T-helper 17 cell (primary cell): Measurements from ENCODE around the gene SRCIN1. TPM values are rescaled to one million over a fixed set of nuclear protein-coding genes. Genes with fewer than 3 reads are reported as not detected.

Source experiments
- ATAC-seq: fragments of 150-1000 bp; cut with Tn5 transposase; 2 replicates; pipeline ENCODE4 v1.10.0; 2021; ENCODE audit warnings: mild to moderate bottlenecking, moderate library complexity
- DNase-seq, 3 donors: peaks; one replicate each; pipeline versions ENCODE4 v3.0.0 to v3.0.0-alpha.2; 2020 to 2021
- H3K9me3 ChIP-seq: one replicate; pipeline ENCODE4 v1.7.0; 2013; ENCODE audit warnings: low read length, mild to moderate bottlenecking; ENCODE audit not compliant: control insufficient read depth, poor library complexity, severe bottlenecking
- H3K27ac Mint-ChIP-seq: one replicate; pipeline ENCODE4 v1.8.0; 2022; ENCODE audit warnings: mild to moderate bottlenecking, moderate library complexity, mixed read lengths
- H3K27me3 Mint-ChIP-seq: one replicate; pipeline ENCODE4 v1.8.0; 2022; ENCODE audit warnings: mixed read lengths
- H3K36me3 Mint-ChIP-seq: one replicate; pipeline ENCODE4 v1.8.0; 2022; ENCODE audit warnings: low read depth, mixed read lengths
- H3K4me1 Mint-ChIP-seq: one replicate; pipeline ENCODE4 v1.8.0; 2022; ENCODE audit warnings: mild to moderate bottlenecking, mixed read lengths
- H3K4me3 Mint-ChIP-seq: one replicate; pipeline ENCODE4 v1.8.0; 2022; ENCODE audit warnings: mild to moderate bottlenecking, moderate library complexity, mixed read lengths
- total RNA-seq, 4 donors: library from RNA in 2 of 4; stranded (reverse) in 2 of 4; gene quantifications; one replicate each; pipeline ENCODE4 v1.2.3 and lab custom pipeline; 2022 to 2026

Gene SRCIN1
- total RNA-seq, 2 donors from 2014 or later: 0.26 to 0.52 TPM

DNA sequence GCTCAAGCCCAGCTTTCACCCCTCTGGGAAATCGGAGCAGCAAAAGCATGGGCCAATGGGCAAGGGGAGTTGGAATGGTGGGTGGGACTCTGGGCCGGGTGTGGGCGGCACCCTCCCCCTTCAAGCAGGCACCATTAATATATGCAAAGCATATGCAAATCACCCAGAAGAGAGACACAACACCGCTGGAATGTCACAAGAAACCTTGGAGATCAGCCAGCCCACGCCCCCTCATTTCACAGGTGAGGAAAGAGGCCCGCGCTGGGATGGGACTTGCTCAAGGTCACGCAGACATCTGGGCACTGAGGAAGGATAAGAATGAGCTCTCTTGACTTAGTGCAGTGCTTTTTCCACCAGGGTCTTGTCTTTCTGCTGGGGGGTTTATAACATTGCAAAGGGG, 4.8 kb downstream of the SRCIN1 start:
- ATAC-seq: no peak
- Mint-ChIP-seq H3K4me3 (no peak overlapping the region), H3K36me3 (peaks cover 3% of the 10 kb centered on the region), H3K4me1 (peaks cover 19% of the 10 kb centered on the region), H3K27ac (no peak overlapping the region), H3K27me3 (peaks cover 78% of the 10 kb centered on the region)
- no peak for DNase-seq
- no peaks in the 10 kb centered on the region for H3K9me3 ChIP-seq

DNA sequence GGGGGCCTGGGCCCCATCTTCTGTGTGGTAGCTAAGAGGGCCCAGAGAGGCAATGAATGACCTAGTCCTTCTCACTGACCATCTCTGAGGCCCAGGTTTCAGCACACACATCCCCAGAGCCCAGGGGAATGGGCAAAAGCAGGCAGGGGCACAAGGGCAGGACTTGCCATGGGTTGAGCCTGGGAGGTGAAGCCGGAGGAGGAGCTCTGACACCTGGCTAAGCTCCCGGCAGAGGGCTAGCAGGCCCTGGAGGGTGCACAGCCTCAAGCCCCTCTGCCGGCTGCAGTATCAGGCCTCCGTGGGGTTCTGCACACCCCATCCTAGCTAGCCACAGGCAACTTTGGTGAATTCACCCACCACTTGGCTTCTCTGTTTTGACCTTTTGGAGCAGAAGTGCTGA, 5.3 kb downstream of the SRCIN1 start:
- H3K27ac Mint-ChIP-seq: no peak overlapping the region
- DNase-seq: no peak
- H3K36me3 Mint-ChIP-seq: peaks cover 3% of the 10 kb centered on the region
- peaks cover 18% of the 10 kb centered on the region for H3K4me1 Mint-ChIP-seq
- peaks cover 83% of the 10 kb centered on the region for H3K27me3 Mint-ChIP-seq
- no peak for ATAC-seq
- H3K9me3 ChIP-seq: no peaks in the 10 kb centered on the region
- no peak overlapping the region for H3K4me3 Mint-ChIP-seq

DNA sequence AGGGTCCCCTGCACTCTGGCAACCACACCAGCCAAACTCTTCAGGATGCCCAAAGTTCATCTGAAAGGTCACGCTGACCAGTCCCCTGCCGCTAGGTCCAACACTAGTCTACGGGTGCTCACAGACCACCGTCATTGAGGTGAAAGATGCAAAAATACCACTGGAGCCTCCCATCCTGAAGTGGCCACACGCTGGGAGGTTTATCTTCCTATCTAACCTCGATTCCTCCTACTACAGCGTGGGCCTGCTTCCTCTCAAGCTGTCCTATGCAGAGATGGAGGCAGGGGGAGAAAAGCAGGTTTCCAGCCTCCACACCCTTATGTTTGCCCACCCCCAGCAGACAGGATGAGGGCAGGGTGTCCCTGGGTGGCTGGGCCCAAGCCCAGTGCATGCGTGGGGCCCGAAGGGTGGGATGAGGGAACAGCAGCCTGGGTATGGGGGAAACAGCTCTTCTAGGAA, 6.3 kb downstream of the SRCIN1 start:
- DNase-seq (no peak), ATAC-seq (no peak)
- peaks cover 93% of the 10 kb centered on the region for H3K27me3 Mint-ChIP-seq
- H3K36me3 Mint-ChIP-seq: peaks cover 3% of the 10 kb centered on the region
- H3K4me1 Mint-ChIP-seq: peaks cover 17% of the 10 kb centered on the region
- H3K4me3 Mint-ChIP-seq: no peak overlapping the region
- H3K27ac Mint-ChIP-seq: no peak overlapping the region
- H3K9me3 ChIP-seq: no peaks in the 10 kb centered on the region

DNA sequence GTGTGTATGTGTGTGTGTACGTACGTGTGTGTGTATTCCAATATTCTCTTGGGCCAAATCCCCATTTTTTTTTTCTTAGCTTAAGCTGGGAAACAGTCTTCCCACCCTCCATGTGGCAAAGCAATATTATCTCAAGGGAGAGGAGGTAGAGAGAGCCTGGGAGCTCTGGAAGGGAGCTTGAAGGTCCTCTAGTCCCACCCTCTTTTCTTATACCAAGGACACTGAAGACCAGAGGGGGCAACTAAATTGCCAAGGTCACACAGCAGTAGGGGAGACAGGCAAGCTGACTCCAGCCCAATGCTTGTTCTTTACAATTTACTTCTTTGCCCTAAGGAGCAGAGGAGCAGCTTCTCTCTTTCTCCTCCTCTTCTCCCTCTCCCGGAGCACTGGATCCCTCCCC, 6.8 kb downstream of the SRCIN1 start:
- DNase-seq: no peak
- Mint-ChIP-seq H3K4me3 (no peak overlapping the region), H3K27me3 (peaks cover 94% of the 10 kb centered on the region), H3K4me1 (peaks cover 17% of the 10 kb centered on the region), H3K36me3 (peaks cover 3% of the 10 kb centered on the region), H3K27ac (no peak overlapping the region)
- no peaks in the 10 kb centered on the region for H3K9me3 ChIP-seq
- ATAC-seq: no peak

DNA sequence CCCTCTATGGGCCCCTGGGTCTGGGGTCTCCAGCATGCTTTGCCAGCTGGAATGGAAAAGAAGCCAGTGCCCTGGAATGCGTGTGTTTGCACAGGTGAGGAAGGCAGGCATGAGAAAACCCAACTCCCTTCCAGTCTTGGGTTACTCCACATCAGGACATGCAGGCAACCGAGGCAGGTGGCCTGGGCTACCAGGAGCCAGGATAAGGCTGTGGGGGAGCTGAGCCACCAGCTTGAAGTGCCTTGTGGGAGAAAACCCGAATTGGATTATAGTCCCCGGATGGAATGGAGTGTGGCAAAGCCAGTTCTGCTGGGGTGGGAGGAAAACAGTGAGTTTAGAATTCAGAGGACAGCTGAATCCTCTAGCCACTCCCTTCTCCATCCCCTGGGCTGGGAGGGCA, 7.2 kb downstream of the SRCIN1 start:
- ATAC-seq (peak; percentile 44), DNase-seq (no peak)
- H3K9me3 ChIP-seq: no peaks in the 10 kb centered on the region
- Mint-ChIP-seq H3K4me3 (no peak overlapping the region), H3K27me3 (peaks cover 94% of the 10 kb centered on the region), H3K27ac (no peak overlapping the region), H3K4me1 (peaks cover 14% of the 10 kb centered on the region), H3K36me3 (no peaks in the 10 kb centered on the region)

DNA sequence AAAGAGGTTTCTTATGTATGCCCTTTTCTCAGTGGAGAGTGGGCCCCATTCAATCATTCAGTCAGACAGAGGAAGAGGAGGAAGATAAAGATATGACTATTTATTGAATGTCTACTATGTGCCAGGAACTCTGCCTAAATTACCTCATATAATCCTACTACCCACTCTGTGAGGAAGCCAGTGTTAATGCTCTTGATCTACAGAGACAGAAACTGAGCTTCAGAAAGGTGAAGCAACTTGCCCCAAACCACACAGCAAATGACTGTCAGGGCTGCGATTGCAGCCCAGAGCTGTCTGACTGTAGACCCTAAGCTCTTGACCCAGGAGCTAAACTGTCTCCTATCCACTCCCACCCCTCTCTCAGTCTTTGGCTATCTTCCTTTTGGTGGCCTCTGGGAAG, 8.4 kb downstream of the SRCIN1 start:
- H3K9me3 ChIP-seq: no peaks in the 10 kb centered on the region
- Mint-ChIP-seq H3K27me3 (peaks cover 96% of the 10 kb centered on the region), H3K4me1 (peaks cover 21% of the 10 kb centered on the region), H3K27ac (no peak overlapping the region), H3K36me3 (no peaks in the 10 kb centered on the region), H3K4me3 (no peak overlapping the region)
- DNase-seq: no peak
- ATAC-seq: no peak

DNA sequence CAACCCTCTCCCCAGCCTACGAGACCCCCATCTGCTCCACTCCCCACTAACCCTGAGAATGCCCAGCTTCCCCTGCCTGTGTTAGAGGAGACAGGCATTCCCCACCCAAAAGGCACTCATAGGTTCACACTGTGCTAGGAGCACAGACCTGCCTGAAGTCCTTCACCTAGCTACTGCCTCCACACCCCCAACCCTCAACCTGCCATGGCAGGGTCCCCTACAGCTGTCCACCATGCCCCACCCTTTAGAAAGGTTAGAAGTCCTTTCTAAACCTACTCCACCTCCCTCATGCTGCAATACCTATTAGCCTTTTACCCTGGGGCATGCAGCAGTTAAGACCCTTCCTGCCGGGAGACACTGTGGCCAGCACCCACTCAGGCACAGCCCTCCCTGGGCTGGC, 9.1 kb downstream of the SRCIN1 start:
- Mint-ChIP-seq H3K27me3 (peaks cover 97% of the 10 kb centered on the region), H3K4me3 (no peak overlapping the region)

DNA sequence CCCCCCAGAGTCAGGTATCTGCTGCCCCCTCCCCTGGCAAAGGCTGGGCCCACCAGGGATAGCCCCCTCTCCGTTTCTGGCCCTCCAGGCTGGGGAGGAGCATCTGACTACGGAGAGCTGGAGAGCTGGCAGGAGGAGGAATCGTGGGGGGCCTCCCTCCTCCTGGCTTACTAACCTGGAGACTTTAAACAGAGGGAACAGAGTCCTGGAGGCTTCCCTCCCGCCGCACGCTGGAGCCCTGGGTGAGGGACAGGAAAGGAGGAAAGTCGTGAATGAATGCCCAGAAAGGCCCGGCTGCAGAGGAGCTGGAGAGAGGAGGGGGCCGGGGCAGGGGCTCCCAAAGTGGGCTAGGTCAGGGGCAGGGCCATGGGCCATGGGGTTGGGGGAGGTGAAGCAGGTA, 9.9 kb downstream of the SRCIN1 start:
- no peak for ATAC-seq
- H3K9me3 ChIP-seq: no peaks in the 10 kb centered on the region
- no peak for DNase-seq
- peaks cover 97% of the 10 kb centered on the region for H3K27me3 Mint-ChIP-seq
- peaks cover 32% of the 10 kb centered on the region for H3K4me1 Mint-ChIP-seq
- H3K4me3 Mint-ChIP-seq: no peak overlapping the region
- no peaks in the 10 kb centered on the region for H3K36me3 Mint-ChIP-seq
- no peak overlapping the region for H3K27ac Mint-ChIP-seq

More for the DNA sequence above, 9.1 kb downstream of the SRCIN1 start:
- Mint-ChIP-seq H3K36me3 (no peaks in the 10 kb centered on the region), H3K27ac (no peak overlapping the region), H3K4me1 (peaks cover 26% of the 10 kb centered on the region)
- H3K9me3 ChIP-seq: no peaks in the 10 kb centered on the region
- ATAC-seq: no peak
- no peak for DNase-seq

DNA sequence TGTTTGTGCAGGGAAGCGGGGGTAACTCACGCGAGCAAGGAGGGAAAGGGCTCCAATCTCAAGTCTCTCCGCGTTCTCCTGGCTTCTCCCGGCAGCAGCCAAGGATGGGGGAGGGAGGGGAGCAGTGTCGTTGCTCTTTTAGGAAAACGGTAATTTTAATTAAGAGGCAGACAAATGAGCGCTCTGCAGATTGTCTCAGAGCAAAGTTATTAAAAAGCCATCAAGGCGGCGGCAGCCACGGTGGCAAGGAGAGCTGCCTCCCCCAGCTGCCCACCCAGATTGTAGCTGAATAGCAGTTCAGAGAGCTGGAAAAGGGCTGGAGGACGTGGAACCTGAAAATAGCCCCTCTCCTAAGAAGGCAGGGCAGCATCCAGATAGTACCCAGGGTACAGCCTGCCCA, 11.6 kb downstream of the SRCIN1 start:
- H3K27ac Mint-ChIP-seq: no peak overlapping the region
- peaks cover 33% of the 10 kb centered on the region for H3K4me1 Mint-ChIP-seq
- H3K36me3 Mint-ChIP-seq: no peaks in the 10 kb centered on the region
- no peaks in the 10 kb centered on the region for H3K9me3 ChIP-seq
- H3K27me3 Mint-ChIP-seq: peaks cover 96% of the 10 kb centered on the region
- no peak overlapping the region for H3K4me3 Mint-ChIP-seq
- ATAC-seq (no peak), DNase-seq (no peak)

DNA sequence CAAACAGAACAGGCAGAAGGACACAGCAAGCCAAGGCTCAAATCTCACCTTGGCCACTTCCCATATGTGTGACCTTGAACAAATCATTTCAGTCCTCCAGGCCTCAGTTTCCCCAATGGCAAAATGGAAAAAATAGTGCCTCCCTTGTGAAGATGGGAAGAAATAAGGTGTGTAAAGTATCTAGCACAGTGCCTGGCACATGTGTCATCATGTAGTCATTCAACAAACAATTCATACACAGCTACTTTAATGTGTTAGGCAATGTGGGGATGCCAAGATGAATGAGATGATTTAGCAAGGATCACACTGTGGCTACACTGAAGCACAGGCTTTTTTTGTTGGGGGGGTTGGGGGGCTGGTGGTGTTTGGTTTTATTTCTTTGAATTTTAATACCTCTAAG, 13.3 kb downstream of the SRCIN1 start:
- H3K36me3 Mint-ChIP-seq: no peaks in the 10 kb centered on the region
- no peak for DNase-seq
- no peaks in the 10 kb centered on the region for H3K9me3 ChIP-seq
- H3K4me3 Mint-ChIP-seq: peak overlapping the region; percentile 85
- H3K27ac Mint-ChIP-seq: no peak overlapping the region
- H3K4me1 Mint-ChIP-seq: peaks cover 40% of the 10 kb centered on the region
- peaks cover 96% of the 10 kb centered on the region for H3K27me3 Mint-ChIP-seq
- ATAC-seq: no peak

DNA sequence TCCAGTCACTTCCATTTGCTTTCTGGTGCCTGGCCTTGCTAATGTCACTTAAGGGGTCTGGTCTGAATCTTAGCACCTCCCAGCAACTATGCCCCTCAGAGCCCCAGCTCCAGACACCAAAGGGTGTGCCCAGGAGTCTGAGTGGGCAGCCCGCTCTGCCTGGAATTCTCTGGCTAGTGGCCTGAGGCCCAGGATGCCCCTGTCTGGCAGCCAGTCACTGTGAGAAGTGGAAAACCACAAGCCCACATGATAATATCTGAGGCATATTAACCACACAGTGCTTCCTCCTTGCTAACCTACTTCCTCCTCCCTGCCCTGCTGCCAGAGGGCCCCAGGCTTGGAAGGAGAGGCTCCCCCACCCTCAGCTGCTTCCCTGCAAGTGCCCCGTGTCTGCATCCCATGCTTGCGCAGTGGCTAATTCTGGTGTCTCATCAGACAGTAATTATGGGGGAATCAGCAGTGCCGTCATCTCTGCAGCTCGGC, 14.0 kb downstream of the SRCIN1 start:
- peaks cover 37% of the 10 kb centered on the region for H3K4me1 Mint-ChIP-seq
- peaks cover 92% of the 10 kb centered on the region for H3K27me3 Mint-ChIP-seq
- H3K9me3 ChIP-seq: no peaks in the 10 kb centered on the region
- peak overlapping the region; percentile 85 for H3K4me3 Mint-ChIP-seq
- DNase-seq: no peak
- no peaks in the 10 kb centered on the region for H3K36me3 Mint-ChIP-seq
- ATAC-seq: peak; percentile 81
- no peak overlapping the region for H3K27ac Mint-ChIP-seq

DNA sequence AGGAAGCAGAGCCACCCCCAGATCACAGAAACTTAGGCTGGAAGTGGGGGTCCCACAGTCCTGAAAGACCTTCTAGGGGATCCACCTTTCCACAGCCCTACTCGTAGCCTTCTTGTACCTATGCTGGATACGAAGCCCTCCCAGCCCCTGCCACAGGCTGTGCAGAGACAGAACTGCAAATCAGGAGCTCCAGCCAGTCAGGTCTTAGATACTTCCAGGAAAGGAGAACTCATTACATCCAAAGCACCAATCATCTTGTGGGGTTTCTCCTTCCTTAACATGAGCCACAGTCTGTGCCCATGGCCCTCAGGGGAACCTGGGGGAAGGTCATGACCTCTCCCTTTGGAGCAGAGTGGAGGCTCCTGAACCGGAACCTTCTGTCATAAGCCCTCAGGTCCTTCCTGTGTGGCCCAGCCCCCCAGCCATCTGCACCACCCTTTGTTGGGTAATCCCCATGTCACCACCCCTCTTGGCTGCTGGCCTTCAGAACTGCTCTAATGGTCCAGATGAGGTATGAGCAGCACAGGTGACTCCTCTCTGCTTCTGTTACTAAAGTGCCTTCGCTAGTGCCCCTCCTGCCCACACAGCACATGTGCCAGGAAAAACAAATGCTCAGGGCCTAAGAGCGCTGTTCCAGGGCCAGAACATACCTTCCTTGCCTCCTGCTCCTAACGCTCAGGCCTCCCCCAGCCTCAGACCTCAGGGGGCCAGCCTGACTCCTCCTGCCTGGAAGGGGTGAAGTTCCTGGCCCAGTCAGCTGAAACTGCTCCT, 14.6 kb downstream of the SRCIN1 start:
- no peaks in the 10 kb centered on the region for H3K36me3 Mint-ChIP-seq
- ATAC-seq: peak; percentile 32
- peaks cover 92% of the 10 kb centered on the region for H3K27me3 Mint-ChIP-seq
- no peak overlapping the region for H3K27ac Mint-ChIP-seq
- no peak for DNase-seq
- H3K4me3 Mint-ChIP-seq: peak overlapping the region; percentile 85
- H3K4me1 Mint-ChIP-seq: peaks cover 37% of the 10 kb centered on the region
- H3K9me3 ChIP-seq: no peaks in the 10 kb centered on the region

DNA sequence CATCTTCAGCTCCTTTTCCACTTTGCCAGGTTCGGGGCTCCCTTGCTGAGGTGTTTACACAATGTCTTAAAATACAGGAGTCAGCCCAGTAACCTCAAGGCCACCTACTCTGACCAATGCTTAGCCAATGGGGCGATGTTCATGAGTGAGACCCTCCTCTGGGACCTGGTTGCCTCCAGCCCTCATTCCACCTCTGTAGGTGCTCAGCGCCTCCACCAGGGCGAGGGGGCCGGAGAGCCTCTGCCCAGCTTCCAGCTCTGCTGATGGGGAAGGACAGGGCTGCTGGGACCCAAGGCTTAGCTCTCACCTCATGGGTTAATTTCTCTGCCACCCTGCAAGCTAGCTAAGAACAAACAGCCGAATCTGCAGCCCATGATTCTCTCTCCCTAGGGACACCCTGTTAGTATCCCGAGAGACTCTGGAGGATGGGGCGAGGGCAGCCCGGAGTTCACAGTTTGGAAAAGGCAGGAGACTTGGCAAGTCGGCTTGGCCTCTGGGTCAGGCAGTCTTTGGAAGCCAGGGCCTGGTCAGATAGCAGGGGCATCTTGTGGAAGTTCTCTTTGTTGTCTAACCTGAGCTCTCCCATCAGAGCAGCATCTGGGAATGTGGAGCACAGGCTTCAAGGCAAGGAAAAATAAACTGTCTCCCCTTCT, 16.2 kb downstream of the SRCIN1 start:
- no peak for ATAC-seq
- Mint-ChIP-seq H3K27me3 (peaks cover 92% of the 10 kb centered on the region), H3K4me3 (no peak overlapping the region), H3K4me1 (peaks cover 38% of the 10 kb centered on the region), H3K36me3 (no peaks in the 10 kb centered on the region), H3K27ac (no peak overlapping the region)
- H3K9me3 ChIP-seq: no peaks in the 10 kb centered on the region
- DNase-seq: no peak

DNA sequence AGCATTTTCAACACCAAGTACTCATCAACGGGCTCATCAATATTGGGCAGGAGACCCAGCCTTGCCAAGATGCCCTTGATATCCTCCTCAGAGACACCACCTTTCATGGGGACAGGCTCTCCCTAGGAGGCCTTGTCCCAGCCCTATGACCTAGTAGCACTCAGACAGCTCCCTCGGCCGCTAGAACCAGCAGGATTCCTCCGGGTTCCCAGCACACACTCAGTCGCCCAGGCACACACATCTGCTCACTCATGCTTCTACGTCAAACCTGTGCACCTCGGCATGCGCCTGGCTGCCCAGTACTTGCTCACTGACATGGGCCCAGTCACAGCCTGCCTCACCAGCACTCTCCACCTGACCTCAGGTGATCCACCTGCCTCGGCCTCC, 17.0 kb downstream of the SRCIN1 start:
- H3K4me1 Mint-ChIP-seq: peaks cover 42% of the 10 kb centered on the region

More for the DNA sequence above, 17.0 kb downstream of the SRCIN1 start:
- no peaks in the 10 kb centered on the region for H3K36me3 Mint-ChIP-seq
- H3K27ac Mint-ChIP-seq: no peak overlapping the region
- no peak for DNase-seq
- no peak for ATAC-seq
- peaks cover 93% of the 10 kb centered on the region for H3K27me3 Mint-ChIP-seq
- no peaks in the 10 kb centered on the region for H3K9me3 ChIP-seq
- H3K4me3 Mint-ChIP-seq: no peak overlapping the region
